ENCODE measurements around the gene SPINDOC.
"Not testable (repeated sequence)": the region's sequence is repeated elsewhere in the genome, so short reads cannot be mapped to it uniquely, and the experiment has no call there.

Gene SPINDOC

GRCh38 chr11:63813035-63813562 lies at the start of gene SPINDOC:
Gene SPINDOC, plus strand, starts transcription at chr11:63813456. Its CDS starts 231 bp downstream, at chr11:63813687.
- peak; percentile 89 for DNase-seq

- no peak for DNase-seq
Observed at GRCh38 chr11:63763496-63764339, 49.5 kb upstream of the SPINDOC start.

GRCh38 chr11:63764340-63764678 lies 48.9 kb upstream of the SPINDOC start:
- DNase-seq: no peak

DNA sequence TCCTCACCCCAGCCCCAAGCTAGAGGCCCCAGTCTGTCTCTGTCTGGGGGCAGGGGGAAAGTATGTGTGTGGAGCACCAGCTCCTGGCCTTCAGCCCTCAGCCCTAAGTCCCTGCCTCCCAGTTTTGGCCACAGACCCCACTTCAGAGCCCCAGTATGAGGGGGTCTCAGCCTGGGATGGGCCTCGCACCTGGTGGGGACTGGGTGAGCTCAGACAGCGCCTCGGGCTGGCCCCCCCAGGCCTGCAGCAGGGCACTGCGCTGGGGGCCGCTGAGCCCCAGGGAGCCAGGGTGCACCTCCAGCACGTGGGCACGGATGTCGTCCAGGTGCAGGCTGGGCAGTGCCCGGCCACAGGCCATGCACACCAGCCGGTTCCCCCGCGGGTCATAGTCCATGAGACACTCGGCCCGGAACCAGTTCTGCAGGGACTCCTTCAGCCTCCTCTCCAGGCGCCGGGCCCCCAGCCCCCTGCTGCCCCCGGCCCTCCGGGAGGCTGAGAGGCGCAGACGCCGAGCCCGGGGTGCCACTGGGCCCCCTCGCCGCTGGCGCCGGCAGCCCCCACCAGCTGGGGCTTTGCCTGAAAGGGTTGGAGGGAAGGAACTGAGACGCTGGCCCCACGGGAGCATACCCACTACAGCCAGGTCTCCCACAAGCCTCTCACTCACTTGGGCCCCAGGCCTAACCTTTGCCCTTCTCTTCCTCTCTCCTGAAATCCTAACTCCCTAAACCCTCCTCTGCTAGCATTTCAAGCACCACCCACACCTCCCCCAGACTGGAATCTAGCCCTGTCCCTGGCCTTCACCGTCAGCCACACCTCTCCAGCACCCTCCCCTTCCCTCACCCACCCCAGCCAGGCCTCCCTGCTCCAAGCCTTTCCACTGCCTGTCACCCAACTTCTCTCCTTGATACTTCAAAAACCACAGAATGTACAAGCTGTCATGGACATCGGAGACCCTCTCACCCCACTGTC lies 48.3 kb upstream of the SPINDOC start:
- no peak for DNase-seq

DNA sequence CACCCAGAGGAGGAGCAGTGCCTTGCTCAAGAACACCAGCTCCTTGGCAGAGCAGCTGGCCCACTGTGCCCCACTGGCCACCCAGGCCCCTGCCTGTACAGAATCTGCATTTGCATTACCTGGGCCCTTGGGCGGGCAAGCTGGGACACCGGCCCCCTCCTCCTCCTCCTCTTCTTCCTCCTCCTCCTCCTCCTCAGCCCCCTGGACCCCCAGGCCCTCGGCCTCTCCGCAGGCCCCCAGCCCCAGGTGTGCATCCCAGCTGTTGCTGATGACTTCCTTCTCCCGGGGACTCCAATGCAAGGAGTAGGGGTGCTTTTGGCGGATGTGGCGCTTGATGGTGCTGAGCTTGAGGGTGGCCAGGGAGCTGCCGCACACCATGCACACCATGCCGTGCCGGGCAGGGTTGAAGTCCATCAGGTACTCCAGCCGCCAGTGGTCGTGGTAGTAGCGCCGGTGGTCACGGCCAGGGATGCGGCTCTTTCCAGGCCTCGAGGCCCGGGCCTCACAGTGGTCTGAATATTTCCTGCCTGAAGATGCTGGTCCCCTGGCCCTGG lies 47.5 kb upstream of the SPINDOC start:
- DNase-seq: no peak

GRCh38 chr11:63766531-63767235 lies 46.6 kb upstream of the SPINDOC start:
- no peak for DNase-seq

GRCh38 chr11:63767267-63767564 lies 46.0 kb upstream of the SPINDOC start:
- no peak for DNase-seq

DNA sequence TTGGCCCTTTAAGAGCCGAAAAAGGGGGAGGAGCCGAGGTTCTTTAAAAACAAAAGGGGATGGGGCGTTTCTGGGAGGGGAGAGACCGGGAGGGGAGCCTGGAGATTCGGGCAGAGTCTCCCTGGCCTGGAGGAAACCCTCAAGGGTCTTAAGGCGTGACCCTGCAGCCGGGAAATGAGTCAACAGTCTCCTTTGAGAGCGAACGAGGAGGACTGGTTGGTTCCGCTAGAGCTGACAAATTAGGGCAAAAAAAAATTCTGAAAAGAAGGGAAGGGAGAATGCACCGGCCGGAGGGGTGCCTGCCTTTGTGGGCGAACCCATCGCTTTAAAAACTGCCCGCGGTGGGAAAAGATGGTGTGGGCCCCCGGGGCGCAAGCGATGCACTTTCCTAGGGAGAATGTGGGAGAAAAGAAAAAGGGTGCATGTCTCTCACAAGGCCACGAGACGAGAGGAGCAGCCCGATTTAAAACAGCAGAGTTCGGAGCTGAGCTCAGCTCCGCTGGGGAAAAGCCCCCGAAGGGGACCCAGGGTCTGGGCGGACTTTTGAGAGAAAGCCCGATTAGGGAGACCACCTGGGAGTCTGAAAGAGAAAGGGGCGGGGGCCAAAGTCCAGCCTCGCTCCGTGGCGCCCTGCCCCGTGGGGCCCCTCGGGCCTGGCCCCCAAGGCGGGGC lies 45.6 kb upstream of the SPINDOC start:
- DNase-seq: peak; percentile 73

DNA sequence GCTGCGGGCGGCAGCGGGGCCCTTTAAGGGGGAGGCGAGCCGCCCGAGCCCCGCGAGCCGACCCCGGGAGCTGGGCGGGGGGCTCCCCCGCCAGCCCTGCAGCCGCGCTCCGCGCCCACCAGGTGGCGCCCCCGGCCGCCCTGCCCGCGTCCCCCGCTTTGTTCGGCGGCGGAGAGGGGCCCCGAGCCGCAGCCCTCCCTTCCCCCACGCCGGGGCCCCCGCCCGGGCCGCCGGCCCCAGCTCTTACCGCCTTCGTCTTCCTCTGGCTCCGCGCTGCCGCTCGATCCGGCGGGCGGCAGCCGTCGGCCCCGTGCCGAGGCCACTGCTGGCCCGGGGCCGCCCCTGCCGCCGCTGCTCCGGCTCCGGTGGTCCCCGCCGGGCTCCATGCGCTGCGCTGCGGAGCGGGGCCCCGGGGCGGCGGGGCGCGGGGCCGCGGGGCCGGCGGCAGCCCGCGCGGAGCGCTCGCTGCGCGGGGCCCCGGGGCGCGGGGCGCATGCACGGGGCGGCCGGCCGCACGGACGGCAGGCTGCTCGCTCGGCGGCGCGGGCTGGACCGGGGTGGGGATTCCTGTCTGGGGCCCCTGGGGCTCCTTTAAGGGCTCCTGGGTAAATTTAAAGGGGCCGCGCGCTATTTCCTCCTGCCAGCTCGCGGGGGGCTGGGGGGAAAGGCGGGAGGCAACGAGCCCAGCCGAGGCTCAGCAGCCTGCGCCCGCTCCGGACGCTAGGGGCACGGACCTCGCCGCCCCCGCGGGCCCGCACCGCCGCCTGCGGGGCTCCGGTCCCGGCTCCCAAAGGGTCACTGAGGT lies 44.8 kb upstream of the SPINDOC start, which contains the start of gene ZFTA:
TSS of gene ZFTA (minus strand) at position 539 of the 805 bp plus-strand sequence. CDS start at position 386, 153 bp downstream.
- peak; percentile 88 for DNase-seq

DNA sequence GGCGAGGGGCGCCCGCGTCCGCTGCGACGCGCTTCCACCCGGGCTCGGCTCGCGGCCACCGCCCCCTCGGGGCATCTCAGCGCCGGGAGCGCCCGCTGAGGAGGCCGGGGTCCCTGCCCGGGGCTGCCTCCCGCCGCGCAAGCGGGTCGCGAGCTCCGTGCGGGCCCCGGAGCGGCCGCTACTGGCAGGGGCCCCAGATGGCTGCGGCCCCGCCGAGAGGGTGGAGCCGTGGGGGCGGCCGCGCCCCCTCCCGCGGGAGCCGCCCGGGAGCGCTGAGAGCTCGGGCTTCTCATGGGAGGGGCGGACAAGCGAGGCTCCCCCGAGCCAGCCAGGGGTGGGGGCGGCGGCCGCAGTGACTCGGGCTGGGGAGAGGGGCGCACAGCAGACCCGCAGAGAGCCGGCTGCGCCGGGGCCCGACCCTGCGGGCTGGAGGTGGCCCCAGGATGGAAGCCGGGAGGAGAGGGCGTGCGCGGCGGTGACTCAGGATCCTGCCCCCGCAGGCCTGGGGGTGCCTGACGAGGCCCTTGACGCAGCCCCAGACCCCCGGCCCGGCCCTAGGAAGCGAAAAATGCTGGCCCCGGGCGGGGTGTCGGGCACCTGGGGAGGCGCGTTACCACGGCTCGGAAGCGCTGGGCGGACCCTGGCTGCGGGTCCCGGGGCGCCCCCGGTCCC lies 44.1 kb upstream of the SPINDOC start:
- DNase-seq: peak; percentile 79

GRCh38 chr11:63769714-63770455 lies 43.4 kb upstream of the SPINDOC start:
- DNase-seq: no peak

GRCh38 chr11:63770763-63771162 lies 42.5 kb upstream of the SPINDOC start:
- DNase-seq: no peak

GRCh38 chr11:63771741-63772318 lies 41.4 kb upstream of the SPINDOC start:
- not testable (repeated sequence) for DNase-seq

DNA sequence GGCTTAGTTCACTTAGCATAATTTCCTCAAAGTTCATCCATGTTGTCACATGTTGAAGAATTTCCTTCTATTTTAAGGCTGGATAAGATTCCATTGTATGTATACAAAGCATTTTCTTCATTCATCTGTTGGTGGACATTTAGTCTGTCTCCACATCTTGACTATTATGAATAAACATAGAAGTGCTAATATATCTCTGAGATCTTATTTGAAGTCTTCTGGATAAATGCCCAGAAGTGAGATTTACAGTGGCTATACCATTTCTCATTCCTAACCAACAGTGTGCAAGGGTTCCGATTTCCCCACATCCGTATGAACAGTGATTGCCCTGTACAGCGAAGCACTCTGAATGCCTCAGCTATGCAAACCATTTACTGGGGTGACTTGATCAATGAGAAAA lies 38.1 kb upstream of the SPINDOC start:
- DNase-seq: no peak

DNA sequence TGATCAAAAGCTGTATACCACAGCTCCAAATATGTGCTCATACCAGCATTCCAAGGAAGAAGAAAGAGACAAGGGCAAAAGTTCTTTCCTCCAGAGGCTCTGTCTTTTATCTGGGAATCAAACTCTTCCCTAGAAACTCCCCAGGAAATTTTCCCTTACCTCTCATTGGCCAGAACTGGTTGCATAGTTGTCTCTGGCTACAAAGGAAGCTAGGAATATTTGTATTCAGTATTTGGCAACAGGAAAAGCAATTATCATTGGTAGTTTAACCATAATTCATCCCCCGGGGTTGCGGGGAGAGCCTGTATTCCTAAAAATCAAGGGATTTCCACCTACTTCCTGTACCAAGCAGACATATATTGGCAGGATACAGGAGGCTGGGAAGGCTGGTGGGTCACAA lies 34.2 kb upstream of the SPINDOC start:
- no peak for DNase-seq

GRCh38 chr11:63782749-63783148 lies 30.5 kb upstream of the SPINDOC start:
- DNase-seq: no peak

GRCh38 chr11:63783925-63784592 lies 29.2 kb upstream of the SPINDOC start:
- no peak for DNase-seq

DNA sequence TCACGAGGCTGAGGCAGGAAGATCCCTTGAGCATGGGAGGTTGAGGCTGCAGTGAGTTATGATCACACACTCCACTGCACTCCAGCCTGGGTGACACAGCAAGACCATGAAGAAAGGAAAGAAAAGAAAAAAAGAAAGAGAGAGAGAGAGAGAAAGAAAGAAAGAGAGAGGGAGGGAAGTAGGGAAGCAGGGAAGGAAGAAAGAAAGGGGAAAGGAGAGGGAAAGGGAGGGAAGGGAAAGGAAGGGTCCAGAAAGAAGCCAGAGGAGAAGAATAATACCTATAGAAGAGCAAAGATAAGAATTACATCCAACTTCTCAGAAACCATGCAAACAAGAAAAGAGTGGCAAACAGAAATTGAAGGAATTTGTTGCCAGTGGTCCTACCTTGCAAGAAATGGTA lies 27.4 kb upstream of the SPINDOC start:
- DNase-seq: no peak

All from activated CD8-positive, alpha-beta memory T cell treated with anti-CD3 and anti-CD28 coated beads for 24 hours (primary cell).